CD8-positive, alpha-beta memory T cell (primary cell): ENCODE data around the gene UBA1. TPM values are rescaled to one million over a fixed set of nuclear protein-coding genes. Genes with fewer than 3 reads are reported as not detected.

Experiments
- CTCF ChIA-PET: fragments of 350-600 bp; sonication (Branson Sonifier 250); formaldehyde crosslinking; loops from one replicate; lab custom pipeline; 2021; ENCODE audit warnings: antibody characterized with exemption; lab: Charles Lee
- POLR2A ChIA-PET: fragments of 350-600 bp; sonication (Branson Sonifier 250); formaldehyde crosslinking; loops from one replicate; lab custom pipeline; 2021; ENCODE audit warnings: antibody characterized with exemption; lab: Charles Lee
- DNase-seq, 5 donors: peaks; one replicate each; pipeline versions ENCODE4 v3.0.0 to v3.0.0-alpha.2; 2020 to 2022; ENCODE audit warnings: mixed read lengths in 1 of 5
- H3K27ac ChIP-seq: one replicate; pipeline ENCODE4 v1.7.0; 2013; ENCODE audit warnings: low read depth, mild to moderate bottlenecking, low read length, moderate library complexity
- H3K27me3 ChIP-seq: 2 replicates; pipeline ENCODE4 v1.7.0; 2013; ENCODE audit warnings: low read length, mild to moderate bottlenecking; ENCODE audit not compliant: insufficient read depth, poor library complexity, severe bottlenecking
- H3K36me3 ChIP-seq: 2 replicates; pipeline ENCODE4 v1.7.0; 2013; ENCODE audit warnings: mild to moderate bottlenecking, low read length, moderate library complexity; ENCODE audit not compliant: insufficient read depth
- H3K4me1 ChIP-seq: 2 replicates; pipeline ENCODE4 v1.7.0; 2013; ENCODE audit warnings: mild to moderate bottlenecking, low read length, moderate library complexity; ENCODE audit not compliant: insufficient read depth
- H3K4me3 ChIP-seq: 2 replicates; pipeline ENCODE4 v1.7.0; 2013; ENCODE audit warnings: mild to moderate bottlenecking, low read length
- H3K9me3 ChIP-seq: 2 replicates; pipeline ENCODE4 v1.7.0; 2013; ENCODE audit warnings: mild to moderate bottlenecking, low read length
- H3K27ac Mint-ChIP-seq, 8 donors: one replicate each; pipeline ENCODE4 v1.8.0; 2020 to 2021; ENCODE audit warnings: mixed read lengths in 8 of 8, mild to moderate bottlenecking in 6 of 8, inconsistent platforms in 3 of 8, moderate library complexity in 3 of 8
- H3K27me3 Mint-ChIP-seq, 2 donors: one replicate each; pipeline ENCODE4 v1.8.0; 2020 to 2021; ENCODE audit warnings: mixed read lengths in 2 of 2, mild to moderate bottlenecking in 1 of 2, moderate library complexity in 1 of 2
- H3K36me3 Mint-ChIP-seq, 3 donors: one replicate each; pipeline ENCODE4 v1.8.0; 2020 to 2021; ENCODE audit warnings: mixed read lengths in 3 of 3, inconsistent platforms in 1 of 3, mild to moderate bottlenecking in 1 of 3
- H3K4me1 Mint-ChIP-seq, 3 donors: one replicate each; pipeline ENCODE4 v1.8.0; 2020 to 2021; ENCODE audit warnings: mixed read lengths in 3 of 3, inconsistent platforms in 1 of 3, mild to moderate bottlenecking in 1 of 3
- H3K4me3 Mint-ChIP-seq, 7 donors: one replicate each; pipeline ENCODE4 v1.8.0; 2020 to 2021; ENCODE audit warnings: mixed read lengths in 7 of 7, mild to moderate bottlenecking in 6 of 7, moderate library complexity in 4 of 7, inconsistent platforms in 2 of 7
- H3K9me3 Mint-ChIP-seq, 5 donors: one replicate each; pipeline ENCODE4 v1.8.0; 2020 to 2022; ENCODE audit warnings: mixed read lengths in 5 of 5, mild to moderate bottlenecking in 3 of 5, moderate library complexity in 2 of 5, inconsistent platforms in 1 of 5
- polyA plus RNA-seq: library from polyadenylated mRNA; unstranded; fragments of 300-500 nt; fragmentation: Illumina TruSeq; gene quantifications from one replicate; pipeline ENCODE4 v1.2.3, GENCODE V29; 2021
- total RNA-seq, 2 experiments: library from RNA; stranded (reverse); gene quantifications; one replicate each; pipeline ENCODE4 v1.2.3, GENCODE V29; 2021

UBA1 gene
- 100 to 1,000 TPM; 225 to 234 TPM for total RNA-seq
- 178 TPM for polyA plus RNA-seq

DNA sequence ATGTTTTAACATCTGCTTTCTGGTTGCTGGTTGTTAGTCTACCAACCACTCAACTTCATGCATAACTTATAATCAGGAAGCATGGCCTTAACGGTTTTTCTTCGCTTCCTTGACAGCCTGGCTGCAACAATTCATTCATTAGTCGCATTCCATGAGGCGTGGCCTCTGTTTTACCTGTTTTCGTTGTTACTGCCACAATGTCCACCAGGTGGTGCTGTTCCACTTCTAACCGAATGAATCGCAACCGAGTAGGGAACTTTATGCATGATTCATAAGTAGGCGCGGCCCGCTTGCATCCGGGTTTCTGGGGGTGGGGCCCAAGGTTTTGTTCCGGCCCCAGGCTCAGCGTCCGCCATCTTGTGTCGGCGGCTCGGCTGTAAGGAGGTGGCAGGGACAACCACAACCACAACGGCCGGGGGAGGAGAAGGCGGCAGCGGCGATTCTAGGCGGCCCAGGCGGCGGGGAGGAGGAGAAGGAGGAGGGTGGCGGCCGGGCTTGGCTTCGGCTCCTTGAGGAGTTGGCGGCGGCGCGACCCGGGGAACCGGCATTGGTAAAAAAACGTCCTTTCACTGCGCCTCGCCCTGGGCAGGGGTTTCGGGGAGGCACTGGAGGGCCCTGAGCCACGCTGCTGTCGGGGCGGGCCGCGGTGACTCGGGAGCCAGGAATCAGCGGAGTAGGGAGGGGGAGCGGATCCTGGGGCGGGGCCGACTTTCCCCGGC, at the start of gene UBA1:
Gene UBA1 (plus strand): TSS at position 355 of the 719 bp plus-strand sequence. CDS start 4,974 bp downstream, outside the sequence.
- H3K36me3 Mint-ChIP-seq = peaks cover 0 to 41% (median 2%) of the 10 kb centered on the region in 3 donors
- no peaks in the 10 kb centered on the region for H3K27me3 ChIP-seq
- peaks cover 46% of the 10 kb centered on the region for H3K4me1 ChIP-seq
- peak; percentile 84 to 97 (median 95) for DNase-seq
- ChIA-PET POLR2A (interaction anchor here (0.6 to 1.5 kb wide), 3 partner anchors 24 to 190 kb away, joined by 3 to 4 read pairs (median 3); partner anchors contain the start of genes NDUFB11 and RBM10), CTCF (interaction anchor here (1.0 to 3.4 kb wide), 3 partner anchors 49 to 330 kb away, joined by 3 to 16 read pairs (median 8); partner anchors contain the start of genes NDUFB11 and RBM10)
- no peaks in the 10 kb centered on the region for H3K9me3 Mint-ChIP-seq
- H3K9me3 ChIP-seq = no peaks in the 10 kb centered on the region
- H3K4me3 Mint-ChIP-seq = peak within 1 kb of the TSS; percentile 91 to 100 (median 98)
- no peaks in the 10 kb centered on the region for H3K27me3 Mint-ChIP-seq
- peak within 1 kb of the TSS; percentile 84 for H3K27ac ChIP-seq
- H3K4me3 ChIP-seq = peak within 1 kb of the TSS; percentile 74
- H3K4me1 Mint-ChIP-seq = peaks cover 62 to 77% (median 65%) of the 10 kb centered on the region in 3 donors
- H3K36me3 ChIP-seq = peaks cover 9% of the 10 kb centered on the region
- peak within 1 kb of the TSS; percentile 88 to 100 (median 99) for H3K27ac Mint-ChIP-seq

DNA sequence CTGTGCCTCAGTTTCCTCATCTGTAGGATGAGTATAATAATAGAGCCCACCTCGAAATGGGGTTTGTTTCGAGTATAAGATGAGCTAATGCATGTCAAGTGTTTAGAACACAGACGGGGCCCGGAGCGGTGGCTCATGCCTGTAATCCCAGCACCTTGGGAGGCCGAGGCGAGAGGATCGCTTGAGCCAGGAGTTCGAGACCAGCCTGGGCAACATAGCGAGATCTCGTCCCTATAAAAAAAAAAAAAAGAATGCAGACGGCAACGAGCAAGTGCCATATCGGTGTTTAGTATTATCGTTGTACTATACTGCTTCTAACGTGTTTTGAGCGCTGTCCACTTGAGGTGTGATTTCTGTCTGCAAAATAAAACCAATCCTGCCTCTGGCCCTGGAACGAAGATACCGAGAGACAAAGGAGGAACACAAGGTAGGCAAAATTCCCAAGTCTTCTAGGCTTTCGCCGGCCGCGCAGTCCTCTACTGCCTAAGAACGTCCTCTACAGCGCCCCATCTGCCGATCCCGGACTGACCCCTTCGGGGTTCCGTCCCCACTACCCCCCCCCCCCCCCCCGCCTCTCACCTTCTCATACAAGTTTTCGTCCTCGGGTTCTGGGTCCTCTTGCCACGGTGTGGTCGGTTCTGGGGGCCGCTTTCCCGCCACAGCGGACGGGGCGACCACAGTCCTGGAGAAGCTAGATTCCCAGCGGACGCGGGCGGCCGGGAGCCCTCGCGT, 49.6 kb upstream of the UBA1 start:
- Histone ChIP-seq H3K4me3 (peak overlapping the region; percentile 75), H3K4me1 (peaks cover 6% of the 10 kb centered on the region), H3K36me3 (no peaks in the 10 kb centered on the region), H3K27me3 (no peaks in the 10 kb centered on the region), H3K9me3 (no peaks in the 10 kb centered on the region), H3K27ac (peak overlapping the region; percentile 85)
- Mint-ChIP-seq H3K36me3 (peaks cover 0 to 52% (median 5%) of the 10 kb centered on the region in 3 donors), H3K4me1 (peaks cover 27 to 48% (median 35%) of the 10 kb centered on the region in 3 donors), H3K27ac (peak overlapping the region; percentile 95 to 99 (median 97)), H3K27me3 (peaks cover 0 to 6% of the 10 kb centered on the region in 2 donors), H3K4me3 (peak overlapping the region; percentile 93 to 99 (median 97)), H3K9me3 (no peaks in the 10 kb centered on the region)
- DNase-seq = peak in 1 of 5 donors; percentile 25
- CTCF ChIA-PET = interaction anchor here (0.8 to 1.9 kb wide), 8 partner anchors 9 to 49 kb away, joined by 3 to 12 read pairs (median 5); no protein-coding TSS in a partner anchor
- POLR2A ChIA-PET = interaction anchor here (0.6 to 2.0 kb wide), 6 partner anchors 13 to 305 kb away, joined by 4 to 19 read pairs (median 12); partner anchors contain the start of genes CDK16 and USP11

DNA sequence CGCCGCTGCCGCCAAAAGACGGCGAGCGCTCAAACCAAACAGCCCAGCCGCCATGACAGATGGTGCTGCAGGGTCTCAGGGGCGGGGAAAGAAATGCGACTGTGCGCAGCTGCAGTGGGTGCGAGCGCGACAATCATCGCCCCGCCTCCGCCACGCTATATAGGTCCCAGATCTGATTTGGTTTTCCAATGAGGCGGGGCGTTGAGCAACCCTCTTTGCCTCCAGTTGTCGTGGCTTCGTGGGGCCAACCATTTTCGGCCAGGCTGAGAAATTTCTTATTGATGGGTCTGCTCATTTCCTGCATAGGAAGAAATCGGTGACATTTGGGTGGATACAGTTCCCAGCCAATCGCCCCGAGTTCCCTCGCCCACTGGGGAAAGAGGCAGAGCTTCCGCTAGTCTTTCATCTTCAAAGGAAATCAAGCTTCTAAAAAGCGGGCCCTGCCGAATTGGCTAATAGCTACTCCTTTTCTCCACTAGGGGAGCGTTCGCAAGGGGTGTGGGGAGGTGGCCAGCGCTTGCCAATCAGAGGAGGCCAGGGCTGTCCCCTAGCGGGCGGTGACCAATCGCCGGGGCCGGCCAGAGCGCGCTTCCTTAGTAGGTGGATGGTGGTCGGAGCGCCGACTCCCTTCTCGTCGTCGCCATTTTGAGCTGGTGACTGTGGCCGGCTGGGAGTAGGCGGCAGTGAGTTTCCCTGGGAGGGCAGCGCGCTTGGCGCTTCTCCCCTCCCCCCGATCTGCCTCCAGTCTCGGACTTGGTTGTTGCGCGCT, 48.8 kb upstream of the UBA1 start, which contains the start of the genes NDUFB11 and RBM10:
Gene NDUFB11 (minus strand): TSS at position 77 of the 769 bp plus-strand sequence. CDS start 23 bp downstream, at position 54.
Gene RBM10 (plus strand): TSS at position 596 of the 769 bp plus-strand sequence. CDS start 2,261 bp downstream, outside the sequence.
- DNase-seq = peak; percentile 85 to 94 (median 89)
- H3K4me1 ChIP-seq = peaks cover 6% of the 10 kb centered on the region
- H3K4me1 Mint-ChIP-seq = peaks cover 27 to 48% (median 35%) of the 10 kb centered on the region in 3 donors
- H3K9me3 ChIP-seq = no peaks in the 10 kb centered on the region
- no peaks in the 10 kb centered on the region for H3K27me3 ChIP-seq
- H3K36me3 Mint-ChIP-seq = peaks cover 0 to 49% (median 5%) of the 10 kb centered on the region in 3 donors
- H3K27me3 Mint-ChIP-seq = peaks cover 0 to 8% of the 10 kb centered on the region in 2 donors
- CTCF ChIA-PET = interaction anchor here (0.6 to 1.9 kb wide), 11 partner anchors 9 to 237 kb away, joined by 3 to 12 read pairs (median 3); no protein-coding TSS in a partner anchor
- H3K36me3 ChIP-seq = no peaks in the 10 kb centered on the region
- H3K27ac Mint-ChIP-seq = peak within 1 kb of the TSS; percentile 96 to 99 (median 97)
- peak within 1 kb of the TSS; percentile 75 for H3K4me3 ChIP-seq
- peak within 1 kb of the TSS; percentile 85 for H3K27ac ChIP-seq
- no peaks in the 10 kb centered on the region for H3K9me3 Mint-ChIP-seq
- POLR2A ChIA-PET = interaction anchor here (0.6 to 2.0 kb wide), 8 partner anchors 13 to 306 kb away, joined by 4 to 19 read pairs (median 6); partner anchors contain the start of genes CDK16 and USP11
- H3K4me3 Mint-ChIP-seq = peak within 1 kb of the TSS; percentile 93 to 99 (median 97)

DNA sequence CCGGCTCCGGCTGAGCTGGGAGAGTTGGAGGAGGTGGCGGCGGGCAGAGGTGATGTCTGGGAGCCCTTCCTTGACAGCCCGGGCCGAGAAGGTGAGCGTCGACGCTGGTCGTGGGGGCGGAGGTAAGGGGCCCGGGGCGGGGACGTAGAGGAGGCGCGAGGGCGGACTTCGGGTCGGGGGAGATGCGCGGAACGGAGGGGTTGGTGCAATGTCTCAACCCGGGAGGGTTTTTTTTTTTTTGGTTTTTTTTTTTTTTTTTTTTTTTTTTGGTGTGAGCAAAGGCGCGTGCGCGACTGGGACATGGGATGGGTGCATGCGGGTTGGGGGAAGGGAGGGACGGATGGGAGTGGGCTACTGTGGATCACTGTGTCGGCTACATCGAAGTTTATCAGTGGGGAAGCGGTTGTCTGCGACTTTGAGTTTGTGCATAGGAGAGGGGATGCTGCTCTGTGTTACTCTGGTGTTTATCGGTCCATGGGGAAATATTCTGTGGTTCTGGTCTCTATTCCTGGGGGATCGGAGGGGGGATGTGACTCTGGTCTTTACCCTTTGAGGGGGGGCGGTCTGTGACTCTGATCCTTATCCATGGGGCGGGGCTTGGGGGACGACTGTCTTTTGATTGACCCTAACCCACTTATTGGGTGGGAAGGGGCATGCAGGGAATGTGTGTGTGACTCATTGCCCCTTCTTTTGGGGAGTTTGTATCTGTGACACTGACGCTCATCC, 48.1 kb upstream of the UBA1 start:
- CTCF ChIA-PET = interaction anchor here (0.6 to 1.9 kb wide), 10 partner anchors 10 to 236 kb away, joined by 3 to 12 read pairs (median 4); no protein-coding TSS in a partner anchor
- peaks cover 0 to 8% of the 10 kb centered on the region in 2 donors for H3K27me3 Mint-ChIP-seq
- Histone ChIP-seq H3K27me3 (no peaks in the 10 kb centered on the region), H3K4me3 (peak overlapping the region; percentile 75), H3K36me3 (no peaks in the 10 kb centered on the region), H3K4me1 (peaks cover 6% of the 10 kb centered on the region), H3K27ac (peak overlapping the region; percentile 85), H3K9me3 (no peaks in the 10 kb centered on the region)
- H3K4me1 Mint-ChIP-seq = peaks cover 27 to 51% (median 35%) of the 10 kb centered on the region in 3 donors
- no peak for DNase-seq
- peak overlapping the region; percentile 93 to 99 (median 97) for H3K4me3 Mint-ChIP-seq
- POLR2A ChIA-PET = interaction anchor here (0.7 to 2.0 kb wide), 6 partner anchors 13 to 87 kb away, joined by 4 to 19 read pairs (median 12); partner anchors contain the start of genes CDK16 and USP11
- peak overlapping the region; percentile 96 to 99 (median 97) for H3K27ac Mint-ChIP-seq
- H3K9me3 Mint-ChIP-seq = peaks cover 0 to 2% (median 0%) of the 10 kb centered on the region in 5 donors
- peaks cover 0 to 51% (median 5%) of the 10 kb centered on the region in 3 donors for H3K36me3 Mint-ChIP-seq

DNA sequence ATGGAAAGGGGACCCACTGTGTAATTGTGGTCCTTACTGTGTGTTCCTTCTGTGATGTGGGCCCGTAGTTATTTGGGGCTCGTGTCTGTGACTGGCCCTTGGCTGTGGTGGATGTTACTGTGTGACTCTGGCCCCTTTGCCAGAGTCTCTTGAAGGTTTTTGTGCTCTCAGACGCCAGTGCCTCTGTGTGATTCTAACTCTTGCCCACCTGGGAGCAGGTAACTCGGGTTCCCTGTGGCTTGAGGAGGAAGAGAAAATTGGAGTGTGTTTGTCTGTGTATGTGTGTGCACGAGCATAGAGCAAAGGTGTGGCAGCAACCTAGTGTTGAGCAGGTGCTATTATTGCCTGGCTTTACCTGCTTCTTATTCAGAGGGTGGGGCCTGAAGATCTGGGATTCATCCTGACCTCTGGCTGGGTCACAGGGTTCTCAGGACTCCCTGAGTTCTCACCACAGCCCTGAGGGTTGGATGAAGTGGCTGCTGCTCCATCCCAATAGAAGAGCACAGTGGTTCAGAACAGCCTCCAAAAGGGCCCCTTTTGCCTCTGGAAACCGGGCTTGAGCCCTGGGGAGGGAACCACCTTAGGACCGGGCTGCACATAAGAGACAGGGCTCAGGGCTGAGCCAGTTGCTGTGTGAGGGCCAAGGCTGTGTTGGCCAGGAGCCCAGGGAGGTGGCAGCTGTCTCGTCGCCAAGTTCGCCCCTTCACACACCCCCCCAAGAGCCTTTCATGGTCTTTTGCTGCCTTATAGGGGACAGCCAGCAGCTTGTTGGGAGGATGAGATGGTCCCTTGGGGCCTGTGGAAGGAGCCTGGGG, 47.3 kb upstream of the UBA1 start:
- Mint-ChIP-seq H3K9me3 (peaks cover 0 to 2% (median 0%) of the 10 kb centered on the region in 5 donors), H3K27me3 (peaks cover 0 to 8% of the 10 kb centered on the region in 2 donors), H3K4me1 (peaks cover 27 to 54% (median 35%) of the 10 kb centered on the region in 3 donors), H3K36me3 (peaks cover 0 to 47% (median 5%) of the 10 kb centered on the region in 3 donors), H3K27ac (peak overlapping the region; percentile 95 to 99 (median 97)), H3K4me3 (peak overlapping the region; percentile 93 to 99 (median 97))
- Histone ChIP-seq H3K9me3 (no peaks in the 10 kb centered on the region), H3K36me3 (no peaks in the 10 kb centered on the region), H3K4me3 (peak overlapping the region; percentile 75), H3K27me3 (no peaks in the 10 kb centered on the region), H3K4me1 (peaks cover 6% of the 10 kb centered on the region), H3K27ac (peak overlapping the region; percentile 85)
- ChIA-PET CTCF (no interaction called here), POLR2A (no interaction called here)
- DNase-seq = peak in 1 of 5 donors; percentile 10
